PC-9 (cell line): ENCODE measurements around the gene SPACA5. TPM values are rescaled to one million over a fixed set of nuclear protein-coding genes. Genes with fewer than 3 reads are reported as not detected.
A peak's percentile ranks its signal among the peaks of the same experiment; 100 is the strongest.

Source experiments
- BruUV-seq: library from RNA; stranded (reverse); fragments of 400-500 nt; replicated peaks from 2 replicates; lab custom pipeline; 2021; lab: Mats Ljungman, UMichigan
- CTCF ChIA-PET: fragments of 300-600 bp; sonication (Branson Sonifier 250); formaldehyde crosslinking; loops from one replicate; lab custom pipeline; 2022; ENCODE audit warnings: antibody characterized with exemption; lab: Charles Lee
- POLR2A ChIA-PET: fragments of 300-600 bp; sonication (Branson Sonifier 250); formaldehyde crosslinking; loops from one replicate; lab custom pipeline; 2022; ENCODE audit warnings: antibody characterized with exemption; ENCODE audit not compliant: unreplicated experiment; lab: Charles Lee
- DNase-seq, 2 experiments: peaks; one replicate each; pipeline versions ENCODE4 v3.0.0 to v3.0.0-alpha.2; 2015 to 2022; ENCODE audit warnings: mixed read lengths in 1 of 2
- H2AFZ ChIP-seq: fragments of 200-600 bp; sonication (generic); 2 replicates; pipeline ENCODE4 v1.8.1; 2017; ENCODE audit warnings: antibody characterized with exemption
- H3F3A ChIP-seq: fragments of 200-600 bp; sonication (generic); 2 replicates; pipeline ENCODE4 v1.8.1; 2017; ENCODE audit warnings: antibody characterized with exemption, mild to moderate bottlenecking, low read depth; ENCODE audit not compliant: insufficient read depth
- H3K27ac ChIP-seq: fragments of 200-600 bp; sonication (generic); 2 replicates; pipeline ENCODE4 v1.6.1; 2016; ENCODE audit warnings: mixed run types
- H3K27me3 ChIP-seq: fragments of 200-600 bp; sonication (generic); 2 replicates; pipeline ENCODE4 v1.6.1; 2016; ENCODE audit warnings: low read depth, mixed run types; ENCODE audit not compliant: insufficient read depth
- H3K36me3 ChIP-seq: fragments of 200-600 bp; sonication (generic); 2 replicates; pipeline ENCODE4 v1.6.1; 2016; ENCODE audit warnings: low read depth, mixed run types
- H3K4me1 ChIP-seq: fragments of 200-600 bp; sonication (generic); replicated peaks from 2 replicates; pipeline ENCODE4 v1.6.1; 2016; ENCODE audit warnings: mixed run types; ENCODE audit not compliant: insufficient read depth
- H3K4me2 ChIP-seq: fragments of 200-600 bp; sonication (generic); 2 replicates; pipeline ENCODE4 v1.6.1; 2017; ENCODE audit warnings: mixed run types
- H3K4me3 ChIP-seq: fragments of 200-600 bp; sonication (generic); 2 replicates; pipeline ENCODE4 v1.6.1; 2016; ENCODE audit warnings: mixed run types
- H3K79me2 ChIP-seq: fragments of 200-600 bp; sonication (generic); 2 replicates; pipeline ENCODE4 v1.6.1; 2017; ENCODE audit warnings: low read depth, mixed run types
- H3K9me2 ChIP-seq: fragments of 200-600 bp; sonication (generic); 2 replicates; pipeline ENCODE4 v1.8.1; 2017; ENCODE audit warnings: mild to moderate bottlenecking; ENCODE audit not compliant: insufficient read depth
- H3K9me3 ChIP-seq: fragments of 200-600 bp; sonication (generic); 2 replicates; pipeline ENCODE4 v1.8.1; 2016; ENCODE audit warnings: low read depth; ENCODE audit not compliant: insufficient read depth
- H4K20me1 ChIP-seq: fragments of 200-600 bp; sonication (generic); 2 replicates; pipeline ENCODE4 v1.8.1; 2017; ENCODE audit not compliant: insufficient read depth
- EZH2 ChIP-seq: fragments of 200-600 bp; sonication (generic); IDR thresholded peaks from 2 replicates; pipeline ENCODE4 v1.8.0; 2017; ENCODE audit warnings: antibody characterized with exemption, low read depth
- intact Hi-C: fragments of 100-400 bp; cut with micrococcal nuclease; formaldehyde crosslinking; loops from one replicate; pipeline ENCODE4 v1.10.0; 2022; ENCODE audit not compliant: unreplicated experiment
- total RNA-seq: library from RNA; stranded (reverse); gene quantifications from 2 replicates; pipeline ENCODE4 v1.2.3, GENCODE V29; 2021
- TF ChIP-seq, protein P1 (sequence below): fragments of 200-600 bp; sonication (generic); conservative IDR thresholded peaks from 2 replicates; pipeline ENCODE4 v1.6.1; 2017; ENCODE audit warnings: mixed run types, antibody characterized with exemption, mild to moderate bottlenecking, moderate library complexity

Gene SPACA5
- total RNA-seq, 1 experiment from 2014 or later: not detected

DNA sequence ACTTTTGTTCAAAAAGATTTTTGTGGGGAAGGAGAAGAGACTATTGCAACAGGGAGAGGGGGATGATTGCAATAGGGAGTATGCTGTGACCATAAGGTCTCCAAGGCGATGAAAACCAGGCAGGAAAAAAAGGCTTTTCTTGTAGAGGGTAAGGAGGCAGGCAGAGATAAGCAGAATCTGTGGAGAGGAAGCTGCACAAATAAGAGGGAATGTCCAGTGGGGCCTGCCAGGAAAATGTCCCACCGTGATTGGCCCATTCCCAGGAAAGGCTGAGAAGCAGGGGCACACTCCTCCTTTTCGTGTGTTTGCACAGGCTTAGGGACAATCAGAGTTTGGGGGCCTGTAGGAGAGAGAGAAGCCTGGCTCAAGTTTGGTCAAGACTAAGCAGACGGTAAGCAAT, 29.1 kb downstream of the SPACA5 start:
- ChIA-PET POLR2A (no interaction called here), CTCF (no interaction called here)
- no peaks in the 10 kb centered on the region for H3K4me1 ChIP-seq
- no peaks in the 10 kb centered on the region for H3K79me2 ChIP-seq
- no peaks in the 10 kb centered on the region for H3K9me3 ChIP-seq
- H4K20me1 ChIP-seq: no peaks in the 10 kb centered on the region
- BruUV-seq: no TSS peak
- H3K27ac ChIP-seq: no peak overlapping the region
- H2AFZ ChIP-seq: no peak overlapping the region
- intact Hi-C loops: no loop called here
- no peak for DNase-seq
- no peaks in the 10 kb centered on the region for H3K9me2 ChIP-seq
- H3K36me3 ChIP-seq: no peaks in the 10 kb centered on the region
- no peak for TF ChIP-seq EZH2
- TF ChIP-seq, protein P1, sequence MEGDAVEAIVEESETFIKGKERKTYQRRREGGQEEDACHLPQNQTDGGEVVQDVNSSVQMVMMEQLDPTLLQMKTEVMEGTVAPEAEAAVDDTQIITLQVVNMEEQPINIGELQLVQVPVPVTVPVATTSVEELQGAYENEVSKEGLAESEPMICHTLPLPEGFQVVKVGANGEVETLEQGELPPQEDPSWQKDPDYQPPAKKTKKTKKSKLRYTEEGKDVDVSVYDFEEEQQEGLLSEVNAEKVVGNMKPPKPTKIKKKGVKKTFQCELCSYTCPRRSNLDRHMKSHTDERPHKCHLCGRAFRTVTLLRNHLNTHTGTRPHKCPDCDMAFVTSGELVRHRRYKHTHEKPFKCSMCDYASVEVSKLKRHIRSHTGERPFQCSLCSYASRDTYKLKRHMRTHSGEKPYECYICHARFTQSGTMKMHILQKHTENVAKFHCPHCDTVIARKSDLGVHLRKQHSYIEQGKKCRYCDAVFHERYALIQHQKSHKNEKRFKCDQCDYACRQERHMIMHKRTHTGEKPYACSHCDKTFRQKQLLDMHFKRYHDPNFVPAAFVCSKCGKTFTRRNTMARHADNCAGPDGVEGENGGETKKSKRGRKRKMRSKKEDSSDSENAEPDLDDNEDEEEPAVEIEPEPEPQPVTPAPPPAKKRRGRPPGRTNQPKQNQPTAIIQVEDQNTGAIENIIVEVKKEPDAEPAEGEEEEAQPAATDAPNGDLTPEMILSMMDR: no peak
- no peaks in the 10 kb centered on the region for H3K27me3 ChIP-seq
- no peak overlapping the region for H3K4me2 ChIP-seq
- H3F3A ChIP-seq: no peaks in the 10 kb centered on the region
- no peak overlapping the region for H3K4me3 ChIP-seq

DNA sequence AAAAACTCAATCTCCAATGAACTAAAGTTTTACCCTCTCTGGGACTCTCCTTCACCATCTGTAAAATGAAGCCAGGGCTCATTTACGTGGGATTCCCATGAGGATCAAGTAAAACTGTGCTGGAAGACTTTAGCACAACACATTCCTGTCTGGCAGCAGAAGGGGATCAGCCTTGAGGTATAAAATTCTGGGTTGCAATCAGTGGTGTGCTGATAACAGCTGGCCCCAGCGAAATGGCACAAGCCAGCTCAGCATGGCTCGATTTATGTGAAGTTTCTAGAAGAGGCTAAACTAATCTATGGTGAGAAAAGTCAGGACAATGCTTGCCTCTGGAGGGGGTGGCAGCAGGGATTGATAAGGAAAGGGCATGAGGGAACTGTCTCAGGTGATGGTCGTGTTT, 36.3 kb downstream of the SPACA5 start:
- H3F3A ChIP-seq: no peaks in the 10 kb centered on the region
- no peaks in the 10 kb centered on the region for H3K27me3 ChIP-seq
- intact Hi-C loops: no loop called here
- no peak overlapping the region for H3K4me3 ChIP-seq
- no peak overlapping the region for H3K27ac ChIP-seq
- CTCF ChIA-PET: no interaction called here
- H3K9me2 ChIP-seq: no peaks in the 10 kb centered on the region
- no peak overlapping the region for H3K4me2 ChIP-seq
- no peaks in the 10 kb centered on the region for H3K36me3 ChIP-seq
- POLR2A ChIA-PET: no interaction called here
- no peak for DNase-seq
- H4K20me1 ChIP-seq: no peaks in the 10 kb centered on the region
- H3K4me1 ChIP-seq: no peaks in the 10 kb centered on the region
- no peaks in the 10 kb centered on the region for H3K79me2 ChIP-seq
- BruUV-seq: no TSS peak
- no peaks in the 10 kb centered on the region for H3K9me3 ChIP-seq
- H2AFZ ChIP-seq: no peak overlapping the region
- no peak for TF ChIP-seq EZH2
- TF ChIP-seq, protein P1: no peak

DNA sequence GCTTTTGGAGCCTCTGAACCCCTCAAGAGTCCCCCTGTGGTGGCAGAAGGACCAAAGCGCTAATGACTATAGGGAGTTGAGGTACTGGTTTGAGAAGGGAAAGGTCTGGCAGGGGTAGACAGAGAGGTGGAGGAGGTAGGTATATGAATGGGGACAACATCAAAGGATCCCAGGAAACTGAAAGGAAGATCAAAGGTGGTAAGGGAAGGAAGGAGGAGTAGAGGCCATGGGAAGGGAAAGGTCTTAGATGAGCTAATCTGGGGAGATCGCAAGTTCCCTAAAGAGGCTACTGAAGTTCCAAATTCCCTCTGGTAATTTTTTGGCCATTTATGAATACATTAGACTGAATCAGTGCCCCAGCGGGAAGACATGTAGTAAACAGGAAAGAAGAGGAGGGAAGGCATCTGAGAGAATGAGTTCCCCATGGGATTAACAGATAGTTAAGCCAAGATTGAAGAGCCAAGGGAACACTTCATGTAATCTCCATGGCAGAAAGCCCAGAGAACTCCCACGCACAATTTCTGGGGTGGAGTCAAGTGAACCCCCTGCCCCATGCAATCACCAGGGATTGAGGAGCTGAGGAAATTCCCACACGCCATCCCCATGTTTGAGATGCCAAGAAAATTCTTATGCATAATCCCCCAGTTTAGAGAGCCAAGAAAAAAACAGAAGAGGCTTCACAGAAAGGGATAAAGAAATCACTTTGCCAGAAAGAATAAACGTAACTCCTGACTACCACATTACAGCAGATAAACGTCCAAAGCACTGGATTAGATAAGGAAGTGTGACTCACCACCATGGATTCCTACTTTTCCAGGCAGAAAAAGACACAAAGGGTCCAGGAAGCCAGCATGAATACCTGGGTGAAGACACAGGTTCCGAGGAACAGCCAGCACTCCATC, 38.9 kb downstream of the SPACA5 start:
- intact Hi-C loops: no loop called here
- H3K4me2 ChIP-seq: no peak overlapping the region

More for the DNA sequence above, 38.9 kb downstream of the SPACA5 start:
- no peak overlapping the region for H2AFZ ChIP-seq
- no peaks in the 10 kb centered on the region for H3K36me3 ChIP-seq
- ChIA-PET POLR2A (no interaction called here), CTCF (no interaction called here)
- H3K79me2 ChIP-seq: no peaks in the 10 kb centered on the region
- no peaks in the 10 kb centered on the region for H3K4me1 ChIP-seq
- H4K20me1 ChIP-seq: no peaks in the 10 kb centered on the region
- H3K4me3 ChIP-seq: no peak overlapping the region
- TF ChIP-seq, protein P1: no peak
- no peak for TF ChIP-seq EZH2
- H3F3A ChIP-seq: no peaks in the 10 kb centered on the region
- no TSS peak for BruUV-seq
- H3K27ac ChIP-seq: no peak overlapping the region
- no peaks in the 10 kb centered on the region for H3K9me3 ChIP-seq
- no peaks in the 10 kb centered on the region for H3K9me2 ChIP-seq
- no peaks in the 10 kb centered on the region for H3K27me3 ChIP-seq
- peak; percentile 20 to 46 for DNase-seq
